HG03354 (cell line): Measurements from ENCODE around the gene ACTL10.
A peak's percentile ranks its signal among the peaks of the same experiment; 100 is the strongest.
"Not testable (repeated sequence)": the region's sequence is repeated elsewhere in the genome, so short reads cannot be mapped to it uniquely, and the experiment has no call there.

ENCODE experiments used
- ATAC-seq: cut with Tn5 transposase; IDR thresholded peaks from one replicate; pipeline ENCODE4 v1.9.1; 2021; ENCODE audit warnings: mild to moderate bottlenecking; ENCODE audit not compliant: unreplicated experiment, poor library complexity, severe bottlenecking

ACTL10 gene

GRCh38 chr20:33666293-33667244 lies at the start of gene ACTL10:
Gene ACTL10 (plus strand): TSS chr20:33666943. CDS start chr20:33667498, 555 bp downstream.
- peak; percentile 71 for ATAC-seq

- no peak for ATAC-seq
These were observed 44.9 kb upstream of the ACTL10 start for GRCh38 chr20:33621717-33622400.

GRCh38 chr20:33622705-33623365 lies 43.9 kb upstream of the ACTL10 start:
- ATAC-seq: no peak

- no peak for ATAC-seq
These were observed 42.3 kb upstream of the ACTL10 start for GRCh38 chr20:33624399-33624798.

GRCh38 chr20:33626190-33626589 lies 40.6 kb upstream of the ACTL10 start:
- ATAC-seq: no peak

GRCh38 chr20:33627577-33628216 lies 39.0 kb upstream of the ACTL10 start:
- no peak for ATAC-seq

- no peak for ATAC-seq
These were observed 37.2 kb upstream of the ACTL10 start for GRCh38 chr20:33629533-33629932.

GRCh38 chr20:33629979-33630378 lies 36.8 kb upstream of the ACTL10 start:
- no peak for ATAC-seq

- ATAC-seq: no peak
These were observed 36.2 kb upstream of the ACTL10 start for GRCh38 chr20:33630507-33630906.

- not testable (repeated sequence) for ATAC-seq
These were observed 34.8 kb upstream of the ACTL10 start for GRCh38 chr20:33631910-33632309.

- no peak for ATAC-seq
These were observed 31.4 kb upstream of the ACTL10 start for GRCh38 chr20:33635341-33635740.

- no peak for ATAC-seq
These were observed 30.0 kb upstream of the ACTL10 start for GRCh38 chr20:33636776-33637175.

- ATAC-seq: no peak
These were observed 26.5 kb upstream of the ACTL10 start for GRCh38 chr20:33640287-33640686.

- no peak for ATAC-seq
These were observed 22.3 kb upstream of the ACTL10 start for GRCh38 chr20:33644313-33645071.

- no peak for ATAC-seq
These were observed 21.7 kb upstream of the ACTL10 start for GRCh38 chr20:33645072-33645358.

- ATAC-seq: no peak
These were observed 21.3 kb upstream of the ACTL10 start for GRCh38 chr20:33645396-33645795.

- ATAC-seq: no peak
These were observed 20.6 kb upstream of the ACTL10 start for GRCh38 chr20:33646191-33646590.

- ATAC-seq: not testable (repeated sequence)
These were observed 19.7 kb upstream of the ACTL10 start for GRCh38 chr20:33646959-33647602.
